BLaER1 treated with 17β-estradiol and CSF1 and Interleukin-3, amounts not matched to agents 10 nM and 100 nM (cell line): ENCODE measurements around the gene COMMD6.

Experiments used
- H3K27ac ChIP-seq, 11 experiments: shearing (Covaris generic); formaldehyde crosslinking; 2 replicates each; pipeline ENCODE4 v1.8.1; 2022
- H3K27me3 ChIP-seq, 11 experiments: shearing (Covaris generic); formaldehyde crosslinking; 2 replicates each; pipeline ENCODE4 v1.8.1; 2022
- H3K36me3 ChIP-seq, 11 experiments: shearing (Covaris generic); formaldehyde crosslinking; 2 replicates each; pipeline ENCODE4 v1.8.1; 2022
- H3K4me1 ChIP-seq, 10 experiments: shearing (Covaris generic); formaldehyde crosslinking; 2 replicates each; pipeline ENCODE4 v1.8.1; 2022
- H3K4me2 ChIP-seq, 11 experiments: shearing (Covaris generic); formaldehyde crosslinking; 2 replicates each; pipeline ENCODE4 v1.8.1; 2022
- H3K4me3 ChIP-seq, 10 experiments: shearing (Covaris generic); formaldehyde crosslinking; 2 replicates each; pipeline ENCODE4 v1.8.1; 2022
- H3K9ac ChIP-seq, 11 experiments: shearing (Covaris generic); formaldehyde crosslinking; 2 replicates each; pipeline ENCODE4 v1.8.1; 2022
- H3K9me3 ChIP-seq, 11 experiments: shearing (Covaris generic); formaldehyde crosslinking; replicated peaks in 1 of 11; 2 replicates each; pipeline ENCODE4 v1.8.1; 2022
- H4K20me1 ChIP-seq, 11 experiments: shearing (Covaris generic); formaldehyde crosslinking; 2 replicates each; pipeline ENCODE4 v1.8.1; 2022
- Cebpa-rat ChIP-seq, 11 experiments: shearing (Covaris generic); IDR thresholded peaks; 2 replicates each; pipeline ENCODE4 v1.8.1; 2022

COMMD6 gene

DNA sequence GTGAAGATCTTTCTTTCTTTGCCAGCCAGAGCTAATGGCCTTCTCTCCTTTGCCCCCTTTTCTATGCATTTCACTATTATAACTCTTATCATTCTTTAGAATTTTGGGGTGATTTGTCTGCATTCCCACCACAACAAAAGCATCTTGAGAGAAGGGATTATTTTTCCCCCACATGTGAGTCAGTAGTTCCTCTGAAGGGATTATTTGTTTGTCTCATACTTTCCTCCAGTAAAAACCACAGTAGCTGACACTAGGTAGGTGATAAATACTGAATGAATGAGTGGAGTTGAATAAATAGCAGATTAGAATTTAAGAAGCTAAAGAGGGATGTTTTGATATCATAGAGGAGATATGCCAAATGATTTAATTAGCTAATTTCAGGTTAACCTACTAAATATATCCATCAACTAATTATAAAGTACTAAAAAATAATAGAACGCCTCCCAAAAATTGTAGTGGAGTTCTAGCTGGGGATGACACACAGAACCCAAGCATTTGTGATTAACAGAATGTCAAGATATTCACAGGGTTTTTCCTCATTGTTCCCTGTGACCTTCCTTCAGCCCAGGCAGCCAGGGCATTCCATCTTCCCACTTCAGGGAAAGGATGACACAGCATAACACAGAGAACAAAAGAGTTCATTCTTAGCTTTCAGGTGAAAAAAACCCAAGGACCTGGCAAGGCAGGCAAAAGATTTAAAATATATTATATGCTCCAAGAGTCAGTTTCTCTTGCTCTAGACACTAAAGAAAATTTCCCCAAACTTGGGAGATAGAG is 52.2 kb downstream of the COMMD6 start:
- no peak overlapping the region for H3K4me3 ChIP-seq
- no peaks in the 10 kb centered on the region for H3K9me3 ChIP-seq
- H3K27me3 ChIP-seq: no peaks in the 10 kb centered on the region
- H3K4me2 ChIP-seq: peak overlapping the region; percentile 55 to 87 (median 78)
- no peaks in the 10 kb centered on the region for H3K36me3 ChIP-seq
- peak overlapping the region in 5 of 11 experiments; percentile 11 to 53 (median 50); a peak in 5 of 22 replicates for H3K9ac ChIP-seq
- H3K27ac ChIP-seq: peak overlapping the region in 8 of 11 experiments; percentile 19 to 69 (median 63); a peak in 14 of 22 replicates
- TF ChIP-seq Cebpa-rat (IDR thresholded peaks at IDR 0.05): no peak
- H4K20me1 ChIP-seq: peaks cover 0 to 4% (median 0%) of the 10 kb centered on the region in 11 experiments; a peak in 7 of 22 replicates
- peaks cover 41 to 77% (median 59%) of the 10 kb centered on the region in 10 experiments for H3K4me1 ChIP-seq

DNA sequence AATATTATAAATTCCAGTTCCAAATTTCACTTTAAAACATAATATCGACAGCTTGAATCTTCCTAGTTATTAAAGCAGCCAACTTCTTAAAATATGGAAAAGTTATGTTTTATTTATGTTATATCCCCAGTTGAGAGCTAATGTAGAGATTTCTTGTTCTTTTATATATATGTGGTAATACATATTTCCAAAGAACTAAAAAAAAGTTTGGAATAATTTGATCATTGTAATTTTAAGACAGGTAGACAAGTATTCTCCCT is 54.9 kb downstream of the COMMD6 start:
- peak overlapping the region in 8 of 11 experiments; percentile 44 to 93 (median 81); a peak in 15 of 22 replicates for H3K4me2 ChIP-seq
- H3K4me3 ChIP-seq: peak overlapping the region; percentile 81 to 94 (median 86); a peak in 17 of 20 replicates
- peaks cover 0 to 7% (median 0%) of the 10 kb centered on the region in 11 experiments; a peak in 2 of 22 replicates for H3K36me3 ChIP-seq
- peaks cover 51 to 71% (median 61%) of the 10 kb centered on the region in 10 experiments for H3K4me1 ChIP-seq
- H3K9ac ChIP-seq: peak overlapping the region in 9 of 11 experiments; percentile 79 to 90 (median 86); a peak in 14 of 22 replicates
- H3K27ac ChIP-seq: peak overlapping the region in 9 of 11 experiments; percentile 70 to 87 (median 83); a peak in 16 of 22 replicates
- peaks cover 0 to 31% (median 18%) of the 10 kb centered on the region in 11 experiments; a peak in 15 of 22 replicates for H4K20me1 ChIP-seq
- no peaks in the 10 kb centered on the region; a peak in 1 of 22 replicates for H3K9me3 ChIP-seq
- no peaks in the 10 kb centered on the region for H3K27me3 ChIP-seq
- no peak for TF ChIP-seq Cebpa-rat (IDR thresholded peaks at IDR 0.05)

DNA sequence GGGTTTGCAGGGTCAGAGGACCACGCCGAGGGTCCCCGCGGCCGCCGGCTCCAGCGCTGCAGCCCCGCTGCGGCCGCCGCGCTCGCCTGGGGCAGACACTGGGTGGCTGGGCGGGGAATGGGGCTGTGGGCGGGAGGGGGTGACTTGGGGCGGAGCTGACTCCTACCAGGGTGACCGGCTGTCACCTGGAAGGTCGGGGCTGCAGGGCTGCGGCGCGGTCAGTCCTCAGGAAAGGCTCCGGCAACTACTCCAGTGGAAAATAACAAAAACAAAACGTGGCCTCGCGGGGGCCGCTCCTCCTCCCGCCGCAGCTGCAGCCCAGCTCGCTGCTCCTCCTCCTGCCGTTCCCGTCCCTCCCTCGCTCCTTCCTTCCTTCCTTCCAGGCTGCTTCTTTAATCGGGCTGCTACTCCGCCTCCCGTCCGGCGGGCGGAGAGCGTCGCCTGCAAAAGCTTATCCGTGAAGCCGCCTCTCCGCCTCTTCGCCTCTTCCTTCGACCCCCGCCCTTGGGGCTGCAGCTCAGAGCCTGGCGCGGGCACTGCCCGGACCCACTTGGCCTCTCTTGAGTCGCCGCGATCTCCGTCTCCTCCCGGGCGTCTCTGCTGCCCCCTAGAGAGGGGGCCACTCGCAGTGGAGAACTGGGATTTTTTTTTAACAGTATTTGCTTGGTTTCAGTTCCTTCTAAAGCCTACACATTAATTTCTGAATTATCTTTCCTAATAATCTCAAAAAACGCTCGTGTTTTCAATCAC is 55.4 kb downstream of the COMMD6 start, which contains the start of gene TBC1D4:
TSS of gene TBC1D4 (minus strand) at position 100 of the 750 bp plus-strand sequence. CDS start 402 bp downstream, outside the sequence.
- peak within 1 kb of the TSS in 10 of 11 experiments; percentile 25 to 87 (median 83); a peak in 21 of 22 replicates for H3K27ac ChIP-seq
- peak within 1 kb of the TSS; percentile 81 to 94 (median 86) for H3K4me3 ChIP-seq
- no peaks in the 10 kb centered on the region for H3K27me3 ChIP-seq
- peak within 1 kb of the TSS; percentile 80 to 95 (median 90) for H3K4me2 ChIP-seq
- H3K36me3 ChIP-seq: peaks cover 0 to 9% (median 0%) of the 10 kb centered on the region in 11 experiments; a peak in 2 of 22 replicates
- H3K9ac ChIP-seq: peak within 1 kb of the TSS; percentile 75 to 90 (median 85)
- H3K9me3 ChIP-seq: no peaks in the 10 kb centered on the region; a peak in 1 of 22 replicates
- H3K4me1 ChIP-seq: peaks cover 48 to 68% (median 58%) of the 10 kb centered on the region in 10 experiments
- TF ChIP-seq Cebpa-rat (IDR thresholded peaks at IDR 0.05): no peak
- peaks cover 0 to 36% (median 21%) of the 10 kb centered on the region in 11 experiments; a peak in 15 of 22 replicates for H4K20me1 ChIP-seq

DNA sequence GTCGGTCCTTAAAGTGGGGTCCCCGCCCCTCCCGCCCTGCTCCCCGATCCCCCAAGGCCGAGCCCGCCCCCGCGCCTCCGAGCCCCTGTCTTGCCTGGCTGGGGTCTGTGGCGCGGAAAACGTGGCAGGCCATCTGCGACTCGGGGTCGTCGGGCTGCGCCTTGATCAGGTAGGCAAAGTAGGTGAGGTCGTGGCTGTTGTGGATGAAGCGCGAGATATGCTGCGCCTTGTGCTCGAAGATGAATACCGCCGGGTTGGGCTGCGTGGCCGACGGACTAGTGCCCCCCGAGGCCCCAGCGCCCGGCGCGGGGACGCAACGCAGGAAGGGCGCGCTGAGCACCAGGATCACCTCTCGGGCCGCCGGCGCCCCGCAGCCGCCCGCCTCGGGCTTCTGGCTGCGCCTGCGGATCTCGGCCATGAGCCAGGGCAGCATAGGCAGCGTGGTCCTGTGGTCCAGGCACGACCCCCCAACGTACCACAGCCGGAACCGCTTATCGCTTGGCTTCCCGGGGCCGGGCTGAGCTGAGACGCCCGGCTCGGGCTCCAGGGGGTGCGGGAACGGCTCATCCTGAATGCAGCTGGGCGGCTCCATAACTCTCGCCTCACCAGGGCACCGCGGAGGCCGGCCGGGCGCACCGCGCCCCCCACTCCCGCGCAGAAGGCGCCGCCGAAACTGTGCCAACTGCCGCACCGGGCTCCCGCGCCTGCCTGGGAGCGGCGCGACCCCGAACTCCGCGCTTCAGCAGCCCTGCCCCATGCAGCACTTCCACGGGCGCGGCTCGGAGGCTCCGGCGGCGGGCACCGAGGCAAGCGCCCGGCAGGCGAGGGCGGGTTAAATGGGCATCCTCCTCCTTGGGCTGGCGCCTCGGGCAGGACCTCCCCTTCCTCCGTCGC is 56.2 kb downstream of the COMMD6 start:
- Histone ChIP-seq H3K4me2 (peak overlapping the region; percentile 80 to 95 (median 90)), H3K9ac (peak overlapping the region; percentile 75 to 90 (median 85)), H3K36me3 (peaks cover 0 to 14% (median 4%) of the 10 kb centered on the region in 11 experiments; a peak in 6 of 22 replicates), H3K27ac (peak overlapping the region in 9 of 11 experiments; percentile 70 to 87 (median 83); a peak in 20 of 22 replicates), H3K4me3 (peak overlapping the region; percentile 81 to 94 (median 86)), H3K4me1 (peaks cover 40 to 59% (median 50%) of the 10 kb centered on the region in 10 experiments), H4K20me1 (peaks cover 0 to 44% (median 24%) of the 10 kb centered on the region in 11 experiments; a peak in 15 of 22 replicates), H3K27me3 (no peaks in the 10 kb centered on the region), H3K9me3 (peaks cover 0 to 5% (median 0%) of the 10 kb centered on the region in 11 experiments; a peak in 1 of 22 replicates)
- no peak for TF ChIP-seq Cebpa-rat (IDR thresholded peaks at IDR 0.05)

DNA sequence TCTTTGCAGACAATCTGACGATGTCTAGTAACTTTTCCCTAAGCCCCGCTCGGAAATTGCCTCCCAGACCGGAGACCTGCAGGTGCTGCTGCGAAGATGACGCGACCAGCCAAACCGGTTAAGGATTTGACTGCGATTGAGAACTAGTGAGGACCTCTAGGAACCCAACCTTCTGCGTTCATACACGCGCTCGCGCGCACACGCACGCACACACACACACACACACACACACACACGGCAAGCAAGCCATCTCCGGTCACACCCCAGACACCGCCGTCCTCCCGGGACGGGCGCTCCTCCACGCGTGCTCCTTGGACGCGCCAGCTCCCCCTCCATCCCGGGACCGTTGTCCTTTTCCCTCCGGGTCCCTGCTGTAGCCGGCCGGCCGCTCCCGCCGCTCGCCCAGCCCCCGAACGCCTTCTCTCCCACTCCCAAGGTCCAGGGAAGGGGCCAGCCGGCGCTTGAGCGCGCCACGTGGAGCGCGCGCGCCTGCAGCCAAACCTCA is 56.9 kb downstream of the COMMD6 start:
- H3K4me1 ChIP-seq: peaks cover 33 to 52% (median 43%) of the 10 kb centered on the region in 10 experiments
- H4K20me1 ChIP-seq: peaks cover 0 to 51% (median 24%) of the 10 kb centered on the region in 11 experiments; a peak in 15 of 22 replicates
- H3K9me3 ChIP-seq: peaks cover 0 to 7% (median 0%) of the 10 kb centered on the region in 11 experiments; a peak in 1 of 22 replicates
- peak overlapping the region; percentile 59 to 90 (median 85); a peak in 21 of 22 replicates for H3K9ac ChIP-seq
- H3K4me3 ChIP-seq: peak overlapping the region; percentile 81 to 94 (median 86)
- peak overlapping the region; percentile 80 to 95 (median 90) for H3K4me2 ChIP-seq
- H3K27ac ChIP-seq: peak overlapping the region in 8 of 11 experiments; percentile 80 to 87 (median 84); a peak in 16 of 22 replicates
- no peak for TF ChIP-seq Cebpa-rat (IDR thresholded peaks at IDR 0.05)
- peaks cover 0 to 21% (median 4%) of the 10 kb centered on the region in 11 experiments; a peak in 7 of 22 replicates for H3K36me3 ChIP-seq
- H3K27me3 ChIP-seq: no peaks in the 10 kb centered on the region

DNA sequence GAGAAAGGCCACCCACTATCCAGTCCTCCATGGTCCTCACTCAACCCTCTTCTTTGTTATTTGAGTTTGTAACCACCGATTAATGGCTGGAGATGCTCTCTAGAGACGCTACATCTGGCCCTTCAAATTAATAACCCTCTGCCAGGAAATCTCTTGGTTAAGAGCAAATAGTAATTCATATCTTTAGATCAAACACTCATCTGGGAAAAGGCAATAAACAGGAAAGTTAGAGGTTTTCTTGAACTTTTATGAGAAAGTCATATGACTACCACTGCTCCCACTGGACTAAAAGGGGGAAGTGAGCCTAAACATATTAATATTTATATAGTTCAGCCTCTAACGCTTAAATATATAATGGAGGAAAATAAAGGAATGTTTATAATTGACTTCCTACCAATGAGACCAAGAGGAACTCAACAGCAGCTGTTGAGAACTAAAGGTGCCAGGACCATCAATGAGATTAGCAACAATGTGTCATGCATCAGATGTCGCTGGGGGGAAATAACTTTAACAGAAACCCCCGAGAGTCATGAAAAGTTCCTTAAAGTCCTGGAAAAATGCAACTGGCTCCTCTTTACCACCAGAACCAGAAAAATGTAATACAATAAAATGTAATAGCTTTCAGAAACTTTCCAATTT is 58.4 kb downstream of the COMMD6 start:
- Histone ChIP-seq H3K27ac (0 out of 22 replicates have a peak overlapping the region, but pooled peaks of 2 of the 11 experiments have one; percentile 12 to 84), H3K4me2 (peak overlapping the region; percentile 80 to 95 (median 90)), H4K20me1 (peaks cover 0 to 51% (median 24%) of the 10 kb centered on the region in 11 experiments; a peak in 15 of 22 replicates), H3K4me3 (peak overlapping the region; percentile 81 to 94 (median 86)), H3K36me3 (peaks cover 0 to 23% (median 4%) of the 10 kb centered on the region in 11 experiments; a peak in 8 of 22 replicates), H3K9me3 (peaks cover 0 to 7% (median 0%) of the 10 kb centered on the region in 11 experiments; a peak in 3 of 22 replicates), H3K4me1 (peaks cover 20 to 41% (median 33%) of the 10 kb centered on the region in 10 experiments), H3K27me3 (no peaks in the 10 kb centered on the region), H3K9ac (peak overlapping the region in 7 of 11 experiments; percentile 79 to 90 (median 85); a peak in 9 of 22 replicates)
- no peak for TF ChIP-seq Cebpa-rat (IDR thresholded peaks at IDR 0.05)

DNA sequence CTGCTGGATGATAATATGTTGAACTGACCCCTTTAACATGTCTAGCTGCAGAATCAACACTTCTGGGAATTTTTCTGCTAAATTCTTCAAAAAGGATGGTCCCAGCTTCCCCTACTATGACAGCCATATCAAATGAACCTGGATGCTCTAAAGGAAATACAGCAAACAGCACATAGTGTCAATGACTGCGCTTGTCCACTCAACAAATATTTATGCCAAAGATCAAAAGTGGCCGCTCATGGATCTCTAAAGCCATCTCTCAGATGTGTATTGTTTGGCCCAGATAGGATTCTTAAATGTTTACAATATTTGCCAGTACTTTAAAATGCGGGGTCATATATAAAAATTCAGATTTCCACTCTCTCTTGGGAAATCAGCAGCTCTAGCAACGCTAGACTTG is 59.0 kb downstream of the COMMD6 start:
- no peak overlapping the region for H3K9ac ChIP-seq
- no peaks in the 10 kb centered on the region for H3K27me3 ChIP-seq
- peaks cover 0 to 7% (median 0%) of the 10 kb centered on the region in 11 experiments; a peak in 3 of 22 replicates for H3K9me3 ChIP-seq
- peak overlapping the region in 7 of 10 experiments; percentile 81 to 94 (median 86); a peak in 14 of 20 replicates for H3K4me3 ChIP-seq
- H4K20me1 ChIP-seq: peaks cover 0 to 51% (median 24%) of the 10 kb centered on the region in 11 experiments; a peak in 15 of 22 replicates
- H3K4me1 ChIP-seq: peaks cover 22 to 40% (median 31%) of the 10 kb centered on the region in 10 experiments
- peak overlapping the region; percentile 80 to 95 (median 90) for H3K4me2 ChIP-seq
- H3K27ac ChIP-seq: no peak overlapping the region
- peaks cover 0 to 23% (median 4%) of the 10 kb centered on the region in 11 experiments; a peak in 8 of 22 replicates for H3K36me3 ChIP-seq
- no peak for TF ChIP-seq Cebpa-rat (IDR thresholded peaks at IDR 0.05)
